HepG2 (cell line): ENCODE data around the gene BMF. TPM values are rescaled to one million over a fixed set of nuclear protein-coding genes. Genes with fewer than 3 reads are reported as not detected.

ENCODE experiments used
- KDM4B ChIP-seq: sonication (generic); formaldehyde crosslinking; IDR thresholded peaks from 2 replicates; pipeline ENCODE4 v1.4.0; 2020; ENCODE audit warnings: missing genetic modification reagents
- SALL2 ChIP-seq: sonication (generic); formaldehyde crosslinking; IDR thresholded peaks from 2 replicates; pipeline ENCODE4 v1.8.1; 2023; ENCODE audit warnings: mild to moderate bottlenecking, missing genetic modification reagents, inconsistent platforms
- SNAI1 ChIP-seq: sonication (generic); formaldehyde crosslinking; IDR thresholded peaks from 2 replicates; pipeline ENCODE4 v1.5.0; 2020; ENCODE audit warnings: mild to moderate bottlenecking, missing genetic modification reagents, borderline replicate concordance
- TAF1 ChIP-seq: sonication (generic); formaldehyde crosslinking; IDR thresholded peaks from 2 replicates; pipeline ENCODE4 v1.4.0; 2020; ENCODE audit warnings: missing genetic modification reagents
- TBX3 ChIP-seq: fragments of 450-650 bp; IDR thresholded peaks from 2 replicates; pipeline ENCODE4 v1.6.1; 2017; ENCODE audit warnings: antibody characterized with exemption, mild to moderate bottlenecking, inconsistent platforms, borderline replicate concordance
- YEATS2 ChIP-seq: sonication (generic); formaldehyde crosslinking; IDR thresholded peaks from 2 replicates; pipeline ENCODE4 v1.4.0; 2020; ENCODE audit warnings: missing genetic modification reagents, borderline replicate concordance
- ZBTB42 ChIP-seq: sonication (generic); formaldehyde crosslinking; IDR thresholded peaks from 2 replicates; pipeline ENCODE4 v1.5.0; 2020; ENCODE audit warnings: mild to moderate bottlenecking, missing genetic modification reagents
- ZFP1 ChIP-seq: IDR thresholded peaks from 2 replicates; pipeline ENCODE4 v1.6.1; 2016
- ZKSCAN1 ChIP-seq: fragments of 150-350 bp; IDR thresholded peaks from 2 replicates; pipeline ENCODE4 v1.6.1; 2014; ENCODE audit warnings: low read length
- ZNF501 ChIP-seq: sonication (generic); formaldehyde crosslinking; IDR thresholded peaks from 2 replicates; pipeline ENCODE4 v1.5.1; 2020; ENCODE audit warnings: mild to moderate bottlenecking, moderate library complexity, missing genetic modification reagents
- ZNF552 ChIP-seq: sonication (generic); formaldehyde crosslinking; IDR thresholded peaks from 2 replicates; pipeline ENCODE4 v1.9.0; 2022; ENCODE audit warnings: missing genetic modification reagents, mild to moderate bottlenecking, borderline replicate concordance
- ZNF569 ChIP-seq: sonication (generic); formaldehyde crosslinking; IDR thresholded peaks from 2 replicates; pipeline ENCODE4 v1.5.0; 2020; ENCODE audit warnings: mild to moderate bottlenecking, missing genetic modification reagents, moderate library complexity, borderline replicate concordance
- ZNF629 ChIP-seq: sonication (generic); formaldehyde crosslinking; conservative IDR thresholded peaks from 2 replicates; pipeline ENCODE4 v1.5.0; 2020; ENCODE audit warnings: missing genetic modification reagents
- ZNF7 ChIP-seq: IDR thresholded peaks from 2 replicates; pipeline ENCODE4 v1.6.1; 2016; ENCODE audit warnings: missing biosample characterization, missing genetic modification reagents
- ZSCAN21 ChIP-seq: sonication (generic); formaldehyde crosslinking; IDR thresholded peaks from 2 replicates; pipeline ENCODE4 v1.8.0; 2022; ENCODE audit warnings: mild to moderate bottlenecking, missing genetic modification reagents, moderate library complexity, borderline replicate concordance
- polyA plus RNA-seq, 8 experiments: library from polyadenylated mRNA; depleted of rRNA in 3 of 8; stranded (reverse) in 7 of 8; unstranded in 1 of 8; fragments of >200 nt; fragmentation: Illumina TruSeq in 4 of 8; extraction: Trizol in 4 of 8; gene quantifications; 2 replicates each; pipeline versions ENCODE4 v1.2.1 to v1.2.3, GENCODE V29; 2011 to 2016; ENCODE audit warnings: low read depth in 4 of 8, missing spikeins in 1 of 8, mixed read lengths in 1 of 8; ENCODE audit not compliant: insufficient read depth in 1 of 8
- total RNA-seq, 5 experiments: library from RNA; depleted of rRNA; stranded (reverse); fragments of >200 nt; fragmentation: Illumina TruSeq; extraction: Trizol; gene quantifications; 2 replicates each; pipeline ENCODE4 v1.2.3, GENCODE V29; 2016; ENCODE audit warnings: low read depth in 1 of 5
- TF ChIP-seq, protein P1 (sequence below): sonication (generic); formaldehyde crosslinking; IDR thresholded peaks from 2 replicates; pipeline ENCODE4 v1.8.1; 2023; ENCODE audit warnings: mild to moderate bottlenecking, missing genetic modification reagents
- TF ChIP-seq, protein P2 (sequence below): sonication (generic); formaldehyde crosslinking; IDR thresholded peaks from 2 replicates; pipeline ENCODE4 v1.4.0; 2020; ENCODE audit warnings: mild to moderate bottlenecking, missing genetic modification reagents

Gene BMF
- total and polyA plus RNA-seq, 2 of the 13 experiments (the other 11 are each of a cell fraction or from before 2014, with no cell fraction given), result 8.7 to 15.9 TPM

DNA sequence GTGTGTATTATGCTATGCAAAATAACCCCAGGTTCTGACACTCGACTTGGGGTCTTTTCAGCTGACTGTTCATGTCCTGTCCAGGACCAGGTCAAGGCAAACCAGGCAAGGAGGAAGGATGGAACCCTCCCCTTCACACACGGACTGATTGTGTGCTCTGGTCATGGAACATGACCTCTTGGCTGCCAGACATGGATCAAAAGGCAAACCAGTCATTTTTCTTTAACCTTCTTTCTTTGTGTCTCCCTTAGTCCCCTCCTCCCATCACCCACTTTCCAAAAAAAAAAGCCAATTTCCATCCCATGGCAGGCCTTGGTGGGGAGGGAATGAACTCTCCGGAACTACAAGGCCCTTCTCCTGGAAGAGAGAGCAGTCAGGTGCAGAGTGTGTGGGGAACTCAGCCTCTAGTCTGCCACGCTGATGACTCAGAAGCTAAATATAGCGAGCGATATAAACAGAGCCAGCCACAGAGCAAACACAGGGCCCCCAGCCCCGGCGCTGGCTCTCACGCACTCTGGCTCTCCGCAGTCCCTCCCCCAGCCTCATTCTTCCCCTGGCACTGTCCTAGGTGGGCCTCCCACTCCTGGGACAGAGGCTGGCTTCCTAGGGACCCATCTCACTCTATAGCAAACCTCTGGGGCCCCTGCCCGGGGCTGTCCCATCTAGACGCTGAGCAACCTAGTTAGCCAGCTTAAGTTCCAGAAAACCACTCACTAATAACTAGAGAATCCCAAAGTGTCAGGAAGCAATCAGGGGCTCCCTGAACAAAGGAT lies 10.0 kb downstream of the BMF start (continued):
- TF ChIP-seq ZBTB42 (CRISPR knock-in tag), result 0 out of 2 replicates have a peak, but pooled peaks have one; percentile 47
- peak; percentile 77; the same call in 1 of the 2 replicates for TF ChIP-seq TBX3
- peak; percentile 71 for TF ChIP-seq ZKSCAN1
- no peak for TF ChIP-seq ZNF629 (CRISPR knock-in tag)
- no peak; the same call in 1 of the 2 replicates for TF ChIP-seq ZNF7 (CRISPR knock-in tag)
- TF ChIP-seq ZNF569, result no peak
- TF ChIP-seq YEATS2 (CRISPR knock-in tag), result peak; percentile 73; the same call in 1 of the 2 replicates
- TF ChIP-seq ZNF501, result peak; percentile 66; the same call in 1 of the 2 replicates
- TF ChIP-seq ZFP1 (CRISPR knock-in tag), result peak; percentile 79
- TF ChIP-seq SALL2 (CRISPR knock-in tag), result peak; percentile 53; the same call in 1 of the 2 replicates
- TF ChIP-seq, protein P1, sequence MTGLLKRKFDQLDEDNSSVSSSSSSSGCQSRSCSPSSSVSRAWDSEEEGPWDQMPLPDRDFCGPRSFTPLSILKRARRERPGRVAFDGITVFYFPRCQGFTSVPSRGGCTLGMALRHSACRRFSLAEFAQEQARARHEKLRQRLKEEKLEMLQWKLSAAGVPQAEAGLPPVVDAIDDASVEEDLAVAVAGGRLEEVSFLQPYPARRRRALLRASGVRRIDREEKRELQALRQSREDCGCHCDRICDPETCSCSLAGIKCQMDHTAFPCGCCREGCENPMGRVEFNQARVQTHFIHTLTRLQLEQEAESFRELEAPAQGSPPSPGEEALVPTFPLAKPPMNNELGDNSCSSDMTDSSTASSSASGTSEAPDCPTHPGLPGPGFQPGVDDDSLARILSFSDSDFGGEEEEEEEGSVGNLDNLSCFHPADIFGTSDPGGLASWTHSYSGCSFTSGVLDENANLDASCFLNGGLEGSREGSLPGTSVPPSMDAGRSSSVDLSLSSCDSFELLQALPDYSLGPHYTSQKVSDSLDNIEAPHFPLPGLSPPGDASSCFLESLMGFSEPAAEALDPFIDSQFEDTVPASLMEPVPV (CRISPR knock-in tag), result peak; percentile 80
- TF ChIP-seq SNAI1 (CRISPR knock-in tag), result peak; percentile 91; the same call in 1 of the 2 replicates
- peak; percentile 92 for TF ChIP-seq ZSCAN21
- TF ChIP-seq KDM4B, result peak; percentile 93
- peak; percentile 63; the same call in 1 of the 2 replicates for TF ChIP-seq TAF1 (CRISPR knock-in tag)
- TF ChIP-seq, protein P2, sequence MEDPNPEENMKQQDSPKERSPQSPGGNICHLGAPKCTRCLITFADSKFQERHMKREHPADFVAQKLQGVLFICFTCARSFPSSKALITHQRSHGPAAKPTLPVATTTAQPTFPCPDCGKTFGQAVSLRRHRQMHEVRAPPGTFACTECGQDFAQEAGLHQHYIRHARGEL (CRISPR knock-in tag), result no peak
- no peak for TF ChIP-seq ZNF552 (CRISPR knock-in tag)
